Thyroid gland (tissue), 4 donors: ENCODE results near the gene ITM2B.

ENCODE experiments used
- CTCF ChIP-seq, 6 experiments: fragments of 200-600 bp in 3 of 6; fragments of 450-650 bp in 3 of 6; sonication (generic) in 3 of 6; IDR thresholded peaks; one replicate each; pipeline ENCODE4 v1.5.1; 2016 to 2019; ENCODE audit warnings: antibody characterized with exemption in 6 of 6, mild to moderate bottlenecking in 2 of 6, inconsistent platforms in 1 of 6, moderate library complexity in 1 of 6
- POLR2A ChIP-seq, 2 donors: fragments of 450-650 bp; IDR thresholded peaks; one replicate each; pipeline ENCODE4 v1.6.1; 2017; ENCODE audit warnings: antibody characterized with exemption in 2 of 2, mild to moderate bottlenecking in 2 of 2, moderate library complexity in 1 of 2

- TF ChIP-seq POLR2A (IDR thresholded peaks at IDR 0.05) = no peak
- no peak for TF ChIP-seq CTCF (IDR thresholded peaks at IDR 0.05)
Measured at GRCh38 chr13:48294653-48295052, 61.6 kb downstream of the ITM2B start.
